GM12878 (cell line): ENCODE measurements around the gene TOR2A. TPM values are rescaled to one million over a fixed set of nuclear protein-coding genes. Genes with fewer than 3 reads are reported as not detected.

ENCODE experiments used
- ASH2L ChIP-seq: fragments of 300-600, 200-600 bp; sonication (generic); IDR thresholded peaks from 2 replicates; pipeline ENCODE4 v1.6.1; 2017; ENCODE audit warnings: low read depth, mild to moderate bottlenecking, borderline replicate concordance
- CBFB ChIP-seq: IDR thresholded peaks from 2 replicates; pipeline ENCODE4 v1.6.1; 2016; ENCODE audit warnings: antibody characterized with exemption, low read depth
- HDAC6 ChIP-seq: fragments of 200-600 bp; sonication (generic); IDR thresholded peaks from one replicate; pipeline ENCODE4 v1.8.0; 2017; ENCODE audit warnings: antibody characterized with exemption; ENCODE audit not compliant: unreplicated experiment
- KAT2A ChIP-seq: conservative IDR thresholded peaks from 2 replicates; pipeline ENCODE4 v1.6.1; 2011; ENCODE audit warnings: low read depth, low read length; ENCODE audit not compliant: control insufficient read depth
- NFYB ChIP-seq: IDR thresholded peaks from 2 replicates; pipeline ENCODE4 v1.6.1; 2011; ENCODE audit warnings: low read depth, mild to moderate bottlenecking, low read length, improper control_type of control experiment, moderate library complexity; ENCODE audit not compliant: insufficient read depth
- NR2C1 ChIP-seq: fragments of 450-650 bp; IDR thresholded peaks from 2 replicates; pipeline ENCODE4 v1.6.1; 2017; ENCODE audit warnings: antibody characterized with exemption, mild to moderate bottlenecking, moderate library complexity
- SP1 ChIP-seq: IDR thresholded peaks from one replicate; pipeline ENCODE4 v1.6.1; 2011; ENCODE audit warnings: low read depth, low read length
- SRF ChIP-seq, 2 experiments: IDR thresholded peaks; 2 replicates each; pipeline ENCODE4 v1.6.1; 2011; ENCODE audit warnings: low read depth in 2 of 2, low read length in 2 of 2, mild to moderate bottlenecking in 1 of 2, moderate library complexity in 1 of 2
- polyA plus RNA-seq, 11 experiments: library from polyadenylated mRNA; depleted of rRNA in 4 of 11; unstranded in 6 of 11; stranded (reverse) in 5 of 11; fragments of >200 nt; fragmentation: Nextera tagmentation in 4 of 11; fragmentation: Illumina TruSeq in 1 of 11; extraction: Ambion mirVana in 4 of 11; extraction: Trizol in 1 of 11; gene quantifications; 1 replicate in 1 of 11; 2 replicates in 10 of 11; pipeline versions ENCODE4 v1.2.1 to v1.2.3, GENCODE V29; 2011 to 2016; ENCODE audit warnings: inconsistent platforms in 2 of 11, missing spikeins in 2 of 11, low read depth in 1 of 11
- total RNA-seq, 4 experiments: library from RNA; depleted of rRNA in 3 of 4; stranded (reverse); fragments of >200 nt in 3 of 4; fragmentation: Illumina TruSeq in 1 of 4; extraction: Trizol in 1 of 4; gene quantifications; 2 replicates each; pipeline versions ENCODE4 v1.2.1 to v1.2.3, GENCODE V29; 2013 to 2021
- TF ChIP-seq, protein P1 (sequence below): IDR thresholded peaks from 2 replicates; pipeline ENCODE4 v1.6.1; 2011; ENCODE audit warnings: low read depth, low read length, improper control_type of control experiment, borderline replicate concordance
- TF ChIP-seq, protein P2 (sequence below): IDR thresholded peaks from 2 replicates; pipeline ENCODE4 v1.6.1; 2012; ENCODE audit warnings: low read depth, low read length, improper control_type of control experiment
- TF ChIP-seq, protein P3 (sequence below): fragments of 450-650 bp; IDR thresholded peaks from 2 replicates; pipeline ENCODE4 v1.6.1; 2016; ENCODE audit warnings: mild to moderate bottlenecking, moderate library complexity, borderline replicate concordance

TOR2A gene
- total and polyA plus RNA-seq, 10 of the 15 experiments (the other 5 are each of a cell fraction or from before 2014, with no cell fraction given): 0.52 to 23.7 (median 8.5) TPM

DNA sequence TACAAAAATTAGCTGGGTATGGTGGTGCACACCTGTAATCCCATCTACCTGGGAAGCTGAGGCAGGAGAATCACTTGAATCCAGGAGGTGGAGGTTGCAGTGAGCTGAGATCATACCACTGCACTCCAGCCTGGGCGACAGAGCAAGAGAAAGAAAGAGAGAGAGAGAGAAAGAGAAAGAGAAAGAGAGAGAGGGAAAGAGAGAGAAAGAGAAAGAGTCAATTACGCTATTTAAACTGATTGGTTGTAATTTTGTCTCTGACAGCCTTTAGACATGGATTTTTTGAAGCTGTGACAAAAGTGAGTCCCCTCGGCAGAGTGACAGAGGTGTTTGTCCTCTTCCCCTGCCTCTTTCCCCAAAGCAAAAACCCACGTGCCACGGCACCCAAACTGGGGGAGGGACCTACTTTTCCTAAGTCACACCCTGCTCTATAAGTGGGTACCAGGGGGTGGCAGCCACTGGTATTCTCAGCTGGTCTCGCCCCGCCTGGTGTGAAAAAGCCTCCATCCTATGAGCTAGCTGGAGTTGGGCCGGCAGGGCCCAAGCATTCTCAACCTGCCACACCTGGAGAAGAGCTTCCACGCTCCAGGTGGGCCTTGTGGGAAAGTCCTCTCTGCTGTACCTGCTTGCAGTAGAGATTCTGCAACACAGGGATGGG, 31.7 kb downstream of the TOR2A start (continued):
- no peak for TF ChIP-seq NR2C1
- TF ChIP-seq CBFB: no peak
- TF ChIP-seq ASH2L: no peak
- no peak for TF ChIP-seq SP1
- TF ChIP-seq KAT2A: no peak
- TF ChIP-seq, protein P1, sequence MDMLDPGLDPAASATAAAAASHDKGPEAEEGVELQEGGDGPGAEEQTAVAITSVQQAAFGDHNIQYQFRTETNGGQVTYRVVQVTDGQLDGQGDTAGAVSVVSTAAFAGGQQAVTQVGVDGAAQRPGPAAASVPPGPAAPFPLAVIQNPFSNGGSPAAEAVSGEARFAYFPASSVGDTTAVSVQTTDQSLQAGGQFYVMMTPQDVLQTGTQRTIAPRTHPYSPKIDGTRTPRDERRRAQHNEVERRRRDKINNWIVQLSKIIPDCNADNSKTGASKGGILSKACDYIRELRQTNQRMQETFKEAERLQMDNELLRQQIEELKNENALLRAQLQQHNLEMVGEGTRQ: no peak
- no peak for TF ChIP-seq SRF (IDR thresholded peaks at IDR 0.05; ENCODE audit: low read depth in 2 of 2, low read length in 2 of 2)
- TF ChIP-seq, protein P2, sequence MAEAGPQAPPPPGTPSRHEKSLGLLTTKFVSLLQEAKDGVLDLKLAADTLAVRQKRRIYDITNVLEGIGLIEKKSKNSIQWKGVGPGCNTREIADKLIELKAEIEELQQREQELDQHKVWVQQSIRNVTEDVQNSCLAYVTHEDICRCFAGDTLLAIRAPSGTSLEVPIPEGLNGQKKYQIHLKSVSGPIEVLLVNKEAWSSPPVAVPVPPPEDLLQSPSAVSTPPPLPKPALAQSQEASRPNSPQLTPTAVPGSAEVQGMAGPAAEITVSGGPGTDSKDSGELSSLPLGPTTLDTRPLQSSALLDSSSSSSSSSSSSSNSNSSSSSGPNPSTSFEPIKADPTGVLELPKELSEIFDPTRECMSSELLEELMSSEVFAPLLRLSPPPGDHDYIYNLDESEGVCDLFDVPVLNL: no peak
- TF ChIP-seq NFYB: no peak
- TF ChIP-seq HDAC6: no peak
- TF ChIP-seq, protein P3, sequence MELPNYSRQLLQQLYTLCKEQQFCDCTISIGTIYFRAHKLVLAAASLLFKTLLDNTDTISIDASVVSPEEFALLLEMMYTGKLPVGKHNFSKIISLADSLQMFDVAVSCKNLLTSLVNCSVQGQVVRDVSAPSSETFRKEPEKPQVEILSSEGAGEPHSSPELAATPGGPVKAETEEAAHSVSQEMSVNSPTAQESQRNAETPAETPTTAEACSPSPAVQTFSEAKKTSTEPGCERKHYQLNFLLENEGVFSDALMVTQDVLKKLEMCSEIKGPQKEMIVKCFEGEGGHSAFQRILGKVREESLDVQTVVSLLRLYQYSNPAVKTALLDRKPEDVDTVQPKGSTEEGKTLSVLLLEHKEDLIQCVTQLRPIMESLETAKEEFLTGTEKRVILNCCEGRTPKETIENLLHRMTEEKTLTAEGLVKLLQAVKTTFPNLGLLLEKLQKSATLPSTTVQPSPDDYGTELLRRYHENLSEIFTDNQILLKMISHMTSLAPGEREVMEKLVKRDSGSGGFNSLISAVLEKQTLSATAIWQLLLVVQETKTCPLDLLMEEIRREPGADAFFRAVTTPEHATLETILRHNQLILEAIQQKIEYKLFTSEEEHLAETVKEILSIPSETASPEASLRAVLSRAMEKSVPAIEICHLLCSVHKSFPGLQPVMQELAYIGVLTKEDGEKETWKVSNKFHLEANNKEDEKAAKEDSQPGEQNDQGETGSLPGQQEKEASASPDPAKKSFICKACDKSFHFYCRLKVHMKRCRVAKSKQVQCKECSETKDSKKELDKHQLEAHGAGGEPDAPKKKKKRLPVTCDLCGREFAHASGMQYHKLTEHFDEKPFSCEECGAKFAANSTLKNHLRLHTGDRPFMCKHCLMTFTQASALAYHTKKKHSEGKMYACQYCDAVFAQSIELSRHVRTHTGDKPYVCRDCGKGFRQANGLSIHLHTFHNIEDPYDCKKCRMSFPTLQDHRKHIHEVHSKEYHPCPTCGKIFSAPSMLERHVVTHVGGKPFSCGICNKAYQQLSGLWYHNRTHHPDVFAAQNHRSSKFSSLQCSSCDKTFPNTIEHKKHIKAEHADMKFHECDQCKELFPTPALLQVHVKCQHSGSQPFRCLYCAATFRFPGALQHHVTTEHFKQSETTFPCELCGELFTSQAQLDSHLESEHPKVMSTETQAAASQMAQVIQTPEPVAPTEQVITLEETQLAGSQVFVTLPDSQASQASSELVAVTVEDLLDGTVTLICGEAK: no peak
